Astrocyte (in vitro differentiated cells and primary cell): ENCODE measurements around the gene RNFT2. TPM values are rescaled to one million over a fixed set of nuclear protein-coding genes. Genes with fewer than 3 reads are reported as not detected.
A peak's percentile ranks its signal among the peaks of the same experiment; 100 is the strongest.

ENCODE experiments used
- DNase-seq: peaks from one replicate; pipeline ENCODE4 v3.0.0-alpha.2; 2010; ENCODE audit warnings: low read depth
- FAIRE-seq: peaks from 2 replicates; lab custom pipeline; 2011; peaks lifted over from hg19 to GRCh38; lab: Jason Lieb, UNC
- H2AFZ ChIP-seq: 2 replicates; pipeline ENCODE4 v1.6.0; 2012; ENCODE audit warnings: low read depth, low read length, inconsistent platforms
- H3K27ac ChIP-seq: 2 replicates; pipeline ENCODE4 v1.5.1; 2011; ENCODE audit warnings: low read depth, low read length, inconsistent platforms
- H3K27me3 ChIP-seq: 2 replicates; pipeline ENCODE4 v1.6.0; 2011; ENCODE audit warnings: low read length, inconsistent platforms; ENCODE audit not compliant: insufficient read depth
- H3K36me3 ChIP-seq: 2 replicates; pipeline ENCODE4 v1.5.1; 2011; ENCODE audit warnings: low read length, inconsistent platforms; ENCODE audit not compliant: insufficient read depth
- H3K4me1 ChIP-seq: 2 replicates; pipeline ENCODE4 v1.5.1; 2011; ENCODE audit warnings: low read length, inconsistent platforms; ENCODE audit not compliant: insufficient read depth
- H3K4me2 ChIP-seq: 2 replicates; pipeline ENCODE4 v1.6.0; 2012; ENCODE audit warnings: low read length, inconsistent platforms
- H3K4me3 ChIP-seq: 2 replicates; pipeline ENCODE4 v1.5.1; 2011; ENCODE audit warnings: low read depth, mild to moderate bottlenecking, low read length, inconsistent platforms; ENCODE audit not compliant: insufficient read depth
- H3K79me2 ChIP-seq: 2 replicates; pipeline ENCODE4 v1.6.0; 2012; ENCODE audit warnings: mild to moderate bottlenecking, low read length, inconsistent platforms; ENCODE audit not compliant: insufficient read depth
- H3K9ac ChIP-seq: 2 replicates; pipeline ENCODE4 v1.6.0; 2012; ENCODE audit warnings: mild to moderate bottlenecking, low read length, inconsistent platforms
- H3K9me3 ChIP-seq: 2 replicates; pipeline ENCODE4 v1.5.1; 2012; ENCODE audit warnings: low read depth, mild to moderate bottlenecking, low read length, inconsistent platforms; ENCODE audit not compliant: insufficient read depth
- H4K20me1 ChIP-seq: 2 replicates; pipeline ENCODE4 v1.6.0; 2012; ENCODE audit warnings: low read length, inconsistent platforms; ENCODE audit not compliant: insufficient read depth
- H3K27ac Mint-ChIP-seq: one replicate; pipeline ENCODE4 v1.8.0; 2021; ENCODE audit warnings: mild to moderate bottlenecking, mixed read lengths; ENCODE audit not compliant: unreplicated experiment
- H3K27me3 Mint-ChIP-seq: one replicate; pipeline ENCODE4 v1.8.0; 2021; ENCODE audit warnings: low read depth, mixed read lengths; ENCODE audit not compliant: unreplicated experiment
- H3K36me3 Mint-ChIP-seq: one replicate; pipeline ENCODE4 v1.8.0; 2021; ENCODE audit warnings: low read depth, mixed read lengths; ENCODE audit not compliant: unreplicated experiment
- H3K4me1 Mint-ChIP-seq: one replicate; pipeline ENCODE4 v1.8.0; 2021; ENCODE audit warnings: low read depth, mixed read lengths; ENCODE audit not compliant: unreplicated experiment
- H3K4me3 Mint-ChIP-seq: one replicate; pipeline ENCODE4 v1.8.0; 2021; ENCODE audit warnings: mild to moderate bottlenecking, moderate library complexity, mixed read lengths; ENCODE audit not compliant: unreplicated experiment
- H3K9me3 Mint-ChIP-seq: one replicate; pipeline ENCODE4 v1.8.0; 2021; ENCODE audit warnings: mild to moderate bottlenecking, mixed read lengths; ENCODE audit not compliant: unreplicated experiment
- EZH2 ChIP-seq: IDR thresholded peaks from 2 replicates; pipeline ENCODE4 v1.6.1; 2012; ENCODE audit warnings: mild to moderate bottlenecking, low read length, inconsistent platforms; ENCODE audit not compliant: insufficient read depth
- total RNA-seq: library from RNA; stranded (reverse); gene quantifications from 2 replicates; pipeline ENCODE4 v1.2.1, GENCODE V29; 2021
- TF ChIP-seq, protein P1 (sequence below): IDR thresholded peaks from 2 replicates; pipeline ENCODE4 v1.5.1; 2011; ENCODE audit warnings: low read depth, mild to moderate bottlenecking, inconsistent platforms, low read length, moderate library complexity; ENCODE audit not compliant: insufficient read depth

RNFT2 gene
- total RNA-seq, 1 donor from 2014 or later = 8.9 TPM

DNA sequence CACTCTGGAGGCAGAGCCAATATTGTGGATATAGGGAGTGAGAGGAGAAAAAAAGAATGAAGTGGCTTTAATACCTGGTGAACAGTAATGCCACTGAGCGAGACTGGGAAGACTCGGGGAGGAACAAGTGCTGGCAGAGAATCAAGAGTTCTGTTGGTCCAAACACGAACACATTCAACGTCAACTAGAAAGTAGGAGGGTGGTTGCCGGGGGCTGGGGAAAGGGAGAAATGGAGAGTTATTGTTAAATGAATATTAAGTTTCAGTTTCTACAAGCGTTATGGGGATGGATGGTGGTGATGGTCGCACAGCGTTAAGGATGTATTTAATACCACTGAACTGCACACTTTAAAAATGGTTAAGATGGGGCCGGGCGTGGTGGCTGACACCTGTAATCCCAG lies 3.0 kb upstream of the RNFT2 start:
- Mint-ChIP-seq H3K4me3 (no peak overlapping the region), H3K4me1 (peaks cover 8% of the 10 kb centered on the region), H3K27ac (no peak overlapping the region), H3K36me3 (peaks cover 2% of the 10 kb centered on the region), H3K27me3 (no peaks in the 10 kb centered on the region), H3K9me3 (no peaks in the 10 kb centered on the region)
- Histone ChIP-seq H3K79me2 (peaks cover 61% of the 10 kb centered on the region), H3K9me3 (no peaks in the 10 kb centered on the region), H4K20me1 (peaks cover 50% of the 10 kb centered on the region), H3K4me1 (peaks cover 13% of the 10 kb centered on the region), H3K36me3 (peaks cover 3% of the 10 kb centered on the region), H3K9ac (no peak overlapping the region), H3K4me2 (no peak overlapping the region), H3K27me3 (no peaks in the 10 kb centered on the region), H3K4me3 (no peak overlapping the region), H3K27ac (no peak overlapping the region), H2AFZ (no peak overlapping the region)
- TF ChIP-seq EZH2 = no peak
- TF ChIP-seq, protein P1, sequence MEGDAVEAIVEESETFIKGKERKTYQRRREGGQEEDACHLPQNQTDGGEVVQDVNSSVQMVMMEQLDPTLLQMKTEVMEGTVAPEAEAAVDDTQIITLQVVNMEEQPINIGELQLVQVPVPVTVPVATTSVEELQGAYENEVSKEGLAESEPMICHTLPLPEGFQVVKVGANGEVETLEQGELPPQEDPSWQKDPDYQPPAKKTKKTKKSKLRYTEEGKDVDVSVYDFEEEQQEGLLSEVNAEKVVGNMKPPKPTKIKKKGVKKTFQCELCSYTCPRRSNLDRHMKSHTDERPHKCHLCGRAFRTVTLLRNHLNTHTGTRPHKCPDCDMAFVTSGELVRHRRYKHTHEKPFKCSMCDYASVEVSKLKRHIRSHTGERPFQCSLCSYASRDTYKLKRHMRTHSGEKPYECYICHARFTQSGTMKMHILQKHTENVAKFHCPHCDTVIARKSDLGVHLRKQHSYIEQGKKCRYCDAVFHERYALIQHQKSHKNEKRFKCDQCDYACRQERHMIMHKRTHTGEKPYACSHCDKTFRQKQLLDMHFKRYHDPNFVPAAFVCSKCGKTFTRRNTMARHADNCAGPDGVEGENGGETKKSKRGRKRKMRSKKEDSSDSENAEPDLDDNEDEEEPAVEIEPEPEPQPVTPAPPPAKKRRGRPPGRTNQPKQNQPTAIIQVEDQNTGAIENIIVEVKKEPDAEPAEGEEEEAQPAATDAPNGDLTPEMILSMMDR = no peak
- FAIRE-seq (no peak), DNase-seq (no peak)

DNA sequence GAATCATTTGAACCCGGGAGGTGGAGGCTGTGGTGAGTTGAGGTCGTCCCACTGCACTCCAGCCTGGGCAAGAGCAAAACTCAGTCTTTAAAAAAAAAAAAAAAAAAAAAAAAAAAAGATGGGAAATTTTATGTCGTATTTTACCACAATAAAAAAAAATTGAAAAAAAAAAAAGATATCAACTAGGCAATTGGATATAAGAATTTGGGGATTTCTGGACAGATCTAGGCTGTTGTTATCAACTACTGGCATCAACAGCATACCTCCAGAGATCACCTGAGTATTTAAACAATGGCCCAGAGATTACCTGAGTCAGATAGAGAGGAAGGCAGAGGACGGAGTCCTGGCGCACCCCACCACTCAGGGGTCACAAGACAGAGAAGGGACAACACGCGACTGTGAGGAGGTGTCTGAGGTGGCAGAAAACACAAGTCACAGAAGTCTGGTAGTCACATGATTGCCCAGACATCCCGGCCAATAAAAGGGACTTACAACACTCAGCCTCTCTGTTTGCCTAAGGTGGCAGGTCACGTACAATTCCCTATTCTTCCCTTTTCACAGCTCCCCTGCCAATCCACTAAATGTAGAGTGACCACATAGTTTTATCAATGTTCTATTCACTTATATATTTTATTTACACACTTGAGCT lies 2.0 kb upstream of the RNFT2 start:
- TF ChIP-seq, protein P1 = no peak
- no peak for TF ChIP-seq EZH2
- Histone ChIP-seq H3K27ac (no peak overlapping the region), H4K20me1 (peaks cover 47% of the 10 kb centered on the region), H3K4me2 (peak overlapping the region; percentile 100), H3K4me1 (peaks cover 13% of the 10 kb centered on the region), H3K4me3 (no peak overlapping the region), H3K79me2 (peaks cover 53% of the 10 kb centered on the region), H3K9ac (peak overlapping the region; percentile 96), H2AFZ (no peak overlapping the region), H3K36me3 (peaks cover 3% of the 10 kb centered on the region), H3K27me3 (no peaks in the 10 kb centered on the region), H3K9me3 (no peaks in the 10 kb centered on the region)
- Mint-ChIP-seq H3K36me3 (peaks cover 4% of the 10 kb centered on the region), H3K27me3 (no peaks in the 10 kb centered on the region), H3K4me3 (peak overlapping the region; percentile 94), H3K9me3 (no peaks in the 10 kb centered on the region), H3K4me1 (peaks cover 8% of the 10 kb centered on the region), H3K27ac (no peak overlapping the region)
- DNase-seq (no peak), FAIRE-seq (no peak)
